ENCODE measurements around the gene RPP40.

Gene RPP40

DNA sequence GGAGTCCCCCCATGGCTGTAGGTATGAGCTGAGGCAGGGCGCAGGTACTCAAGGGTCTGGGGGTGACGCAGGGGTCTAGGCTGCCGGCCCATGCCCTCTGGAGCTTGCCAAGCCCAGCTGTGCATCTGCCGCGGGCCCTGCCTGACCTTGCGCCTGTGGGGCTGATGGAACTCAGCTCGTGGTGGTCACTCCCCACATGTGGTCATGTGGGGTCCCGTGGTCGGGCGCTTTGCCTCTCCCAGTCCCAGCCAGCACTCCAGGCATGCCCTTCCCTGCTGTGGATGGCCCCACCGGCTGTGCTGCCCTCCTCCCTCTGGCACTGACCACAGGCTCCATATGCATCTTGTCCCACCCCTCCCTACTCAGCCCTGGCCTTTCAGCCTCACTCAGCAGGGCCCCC is 57.3 kb downstream of the RPP40 start:
- DNase-seq, result no peak
- intact Hi-C loops (cut with DNase I), result no loop called here
